CD8-positive, alpha-beta memory T cell (primary cell): ENCODE data around the gene NPAS3. TPM values are rescaled to one million over a fixed set of nuclear protein-coding genes. Genes with fewer than 3 reads are reported as not detected.

ENCODE experiments used
- CTCF ChIA-PET: fragments of 350-600 bp; sonication (Branson Sonifier 250); formaldehyde crosslinking; loops from one replicate; lab custom pipeline; 2021; ENCODE audit warnings: antibody characterized with exemption; lab: Charles Lee
- POLR2A ChIA-PET: fragments of 350-600 bp; sonication (Branson Sonifier 250); formaldehyde crosslinking; loops from one replicate; lab custom pipeline; 2021; ENCODE audit warnings: antibody characterized with exemption; lab: Charles Lee
- DNase-seq, 5 donors: peaks; one replicate each; pipeline versions ENCODE4 v3.0.0 to v3.0.0-alpha.2; 2020 to 2022; ENCODE audit warnings: mixed read lengths in 1 of 5
- H3K27ac ChIP-seq: one replicate; pipeline ENCODE4 v1.7.0; 2013; ENCODE audit warnings: low read depth, mild to moderate bottlenecking, low read length, moderate library complexity
- H3K27me3 ChIP-seq: 2 replicates; pipeline ENCODE4 v1.7.0; 2013; ENCODE audit warnings: low read length, mild to moderate bottlenecking; ENCODE audit not compliant: insufficient read depth, poor library complexity, severe bottlenecking
- H3K36me3 ChIP-seq: 2 replicates; pipeline ENCODE4 v1.7.0; 2013; ENCODE audit warnings: mild to moderate bottlenecking, low read length, moderate library complexity; ENCODE audit not compliant: insufficient read depth
- H3K4me1 ChIP-seq: 2 replicates; pipeline ENCODE4 v1.7.0; 2013; ENCODE audit warnings: mild to moderate bottlenecking, low read length, moderate library complexity; ENCODE audit not compliant: insufficient read depth
- H3K4me3 ChIP-seq: 2 replicates; pipeline ENCODE4 v1.7.0; 2013; ENCODE audit warnings: mild to moderate bottlenecking, low read length
- H3K9me3 ChIP-seq: 2 replicates; pipeline ENCODE4 v1.7.0; 2013; ENCODE audit warnings: mild to moderate bottlenecking, low read length
- H3K27ac Mint-ChIP-seq, 8 donors: one replicate each; pipeline ENCODE4 v1.8.0; 2020 to 2021; ENCODE audit warnings: mixed read lengths in 8 of 8, mild to moderate bottlenecking in 6 of 8, inconsistent platforms in 3 of 8, moderate library complexity in 3 of 8
- H3K27me3 Mint-ChIP-seq, 2 donors: one replicate each; pipeline ENCODE4 v1.8.0; 2020 to 2021; ENCODE audit warnings: mixed read lengths in 2 of 2, mild to moderate bottlenecking in 1 of 2, moderate library complexity in 1 of 2
- H3K36me3 Mint-ChIP-seq, 3 donors: one replicate each; pipeline ENCODE4 v1.8.0; 2020 to 2021; ENCODE audit warnings: mixed read lengths in 3 of 3, inconsistent platforms in 1 of 3, mild to moderate bottlenecking in 1 of 3
- H3K4me1 Mint-ChIP-seq, 3 donors: one replicate each; pipeline ENCODE4 v1.8.0; 2020 to 2021; ENCODE audit warnings: mixed read lengths in 3 of 3, inconsistent platforms in 1 of 3, mild to moderate bottlenecking in 1 of 3
- H3K4me3 Mint-ChIP-seq, 7 donors: one replicate each; pipeline ENCODE4 v1.8.0; 2020 to 2021; ENCODE audit warnings: mixed read lengths in 7 of 7, mild to moderate bottlenecking in 6 of 7, moderate library complexity in 4 of 7, inconsistent platforms in 2 of 7
- H3K9me3 Mint-ChIP-seq, 5 donors: one replicate each; pipeline ENCODE4 v1.8.0; 2020 to 2022; ENCODE audit warnings: mixed read lengths in 5 of 5, mild to moderate bottlenecking in 3 of 5, moderate library complexity in 2 of 5, inconsistent platforms in 1 of 5
- polyA plus RNA-seq: library from polyadenylated mRNA; unstranded; fragments of 300-500 nt; fragmentation: Illumina TruSeq; gene quantifications from one replicate; pipeline ENCODE4 v1.2.3, GENCODE V29; 2021
- total RNA-seq, 2 experiments: library from RNA; stranded (reverse); gene quantifications; one replicate each; pipeline ENCODE4 v1.2.3, GENCODE V29; 2021

Gene NPAS3
- total and polyA plus RNA-seq, 3 experiments from 2014 or later, result not detected

DNA sequence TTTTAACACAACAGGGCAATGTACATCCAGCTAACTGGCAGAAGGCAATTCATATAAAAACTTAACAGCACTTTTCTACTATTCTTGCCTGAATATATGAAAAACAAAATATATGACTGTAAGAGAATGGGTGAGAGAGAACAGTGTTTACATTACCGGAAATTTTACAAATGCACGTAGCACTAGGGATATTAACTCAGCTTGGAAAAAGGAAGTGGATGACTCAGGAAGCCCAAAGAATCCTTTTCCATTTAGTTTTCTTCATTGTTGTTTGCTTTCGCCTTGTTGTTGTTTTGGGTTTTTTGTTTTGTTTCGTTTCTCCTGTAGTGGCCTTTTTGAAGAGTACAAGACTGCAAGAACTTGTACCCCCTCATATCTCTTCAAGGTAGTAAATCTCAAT lies 716.7 kb downstream of the NPAS3 start:
- CTCF ChIA-PET, result no interaction called here
- H3K27ac ChIP-seq, result no peak overlapping the region
- H3K4me3 ChIP-seq, result no peak overlapping the region
- H3K36me3 ChIP-seq, result no peaks in the 10 kb centered on the region
- H3K27ac Mint-ChIP-seq, result no peak overlapping the region
- H3K9me3 Mint-ChIP-seq, result peaks cover 0 to 7% (median 0%) of the 10 kb centered on the region in 5 donors
- no peak overlapping the region for H3K4me3 Mint-ChIP-seq
- no peaks in the 10 kb centered on the region for H3K9me3 ChIP-seq
- H3K27me3 ChIP-seq, result no peaks in the 10 kb centered on the region
- no peak for DNase-seq
- no peaks in the 10 kb centered on the region for H3K4me1 ChIP-seq
- peaks cover 0 to 3% of the 10 kb centered on the region in 2 donors for H3K27me3 Mint-ChIP-seq
- no peaks in the 10 kb centered on the region for H3K36me3 Mint-ChIP-seq
- POLR2A ChIA-PET, result no interaction called here
- no peaks in the 10 kb centered on the region for H3K4me1 Mint-ChIP-seq

DNA sequence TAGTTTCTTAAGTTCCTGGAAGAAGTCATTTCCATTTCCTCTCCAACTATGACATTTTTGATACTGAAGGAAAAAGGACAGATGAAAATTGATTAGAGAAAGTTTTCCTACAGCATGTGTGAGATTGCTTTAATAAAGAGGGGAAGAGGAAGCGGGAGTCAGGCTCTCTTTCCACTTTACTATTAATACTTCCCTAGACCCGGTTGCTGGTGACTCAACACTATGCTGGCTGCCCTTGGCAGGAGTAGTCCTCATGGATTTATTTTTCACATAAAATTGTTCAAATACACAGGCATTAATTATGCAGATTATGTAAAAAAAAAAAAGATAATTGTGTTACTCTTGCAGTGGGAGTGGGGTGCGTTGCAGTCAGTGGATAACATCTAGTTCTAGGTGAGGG lies 718.8 kb downstream of the NPAS3 start:
- Histone ChIP-seq H3K27me3 (no peaks in the 10 kb centered on the region), H3K4me3 (no peak overlapping the region), H3K9me3 (no peaks in the 10 kb centered on the region), H3K36me3 (no peaks in the 10 kb centered on the region), H3K27ac (no peak overlapping the region), H3K4me1 (no peaks in the 10 kb centered on the region)
- Mint-ChIP-seq H3K4me3 (no peak overlapping the region), H3K4me1 (no peaks in the 10 kb centered on the region), H3K27ac (no peak overlapping the region), H3K36me3 (no peaks in the 10 kb centered on the region), H3K27me3 (peaks cover 0 to 3% of the 10 kb centered on the region in 2 donors), H3K9me3 (peaks cover 0 to 7% (median 0%) of the 10 kb centered on the region in 5 donors)
- ChIA-PET CTCF (no interaction called here), POLR2A (no interaction called here)
- DNase-seq, result no peak

DNA sequence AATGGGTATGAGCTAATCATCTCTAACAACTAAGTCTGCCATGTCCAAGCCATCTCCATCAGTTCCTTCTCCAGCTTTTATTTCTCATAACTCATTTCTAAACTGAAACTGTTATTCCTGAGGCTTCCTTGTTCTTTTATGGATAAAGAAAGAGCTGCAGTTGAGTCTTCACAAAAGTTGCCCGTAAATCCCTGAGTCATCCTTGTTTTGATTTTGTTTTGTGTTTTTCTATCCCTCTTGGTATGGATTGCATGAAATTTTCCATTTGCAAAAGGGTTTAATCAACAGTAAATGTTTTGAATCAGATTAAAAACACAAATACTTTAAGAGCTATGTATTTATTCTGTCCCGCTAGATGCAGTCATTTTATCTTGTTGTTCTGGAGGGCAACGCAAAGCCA lies 721.6 kb downstream of the NPAS3 start:
- Mint-ChIP-seq H3K9me3 (peaks cover 0 to 12% (median 6%) of the 10 kb centered on the region in 5 donors), H3K27ac (no peak overlapping the region), H3K27me3 (no peaks in the 10 kb centered on the region), H3K36me3 (no peaks in the 10 kb centered on the region), H3K4me1 (no peaks in the 10 kb centered on the region), H3K4me3 (no peak overlapping the region)
- no peak overlapping the region for H3K4me3 ChIP-seq
- no peaks in the 10 kb centered on the region for H3K9me3 ChIP-seq
- POLR2A ChIA-PET, result no interaction called here
- H3K36me3 ChIP-seq, result no peaks in the 10 kb centered on the region
- no peaks in the 10 kb centered on the region for H3K27me3 ChIP-seq
- no peaks in the 10 kb centered on the region for H3K4me1 ChIP-seq
- DNase-seq, result no peak
- CTCF ChIA-PET, result no interaction called here
- no peak overlapping the region for H3K27ac ChIP-seq

DNA sequence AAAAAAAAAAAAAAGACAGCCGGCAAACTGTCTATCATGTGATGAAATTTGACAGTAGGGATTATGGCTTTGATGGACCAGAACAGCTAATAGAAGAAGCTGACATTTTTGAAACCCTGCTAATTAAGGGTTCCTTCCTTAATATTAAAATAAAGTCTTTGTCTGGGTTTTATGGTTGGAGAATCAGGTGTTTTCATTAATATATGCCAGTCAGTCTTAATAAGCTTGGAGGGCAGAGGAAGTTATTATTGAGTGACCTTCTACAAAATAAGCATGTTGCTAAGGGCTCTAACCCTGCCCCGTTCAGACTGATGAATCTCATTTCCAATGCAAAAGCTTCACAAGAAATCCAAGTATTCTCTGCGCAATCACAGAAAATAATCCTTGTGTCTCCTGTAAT lies 722.4 kb downstream of the NPAS3 start:
- Histone ChIP-seq H3K27me3 (no peaks in the 10 kb centered on the region), H3K4me1 (no peaks in the 10 kb centered on the region), H3K36me3 (no peaks in the 10 kb centered on the region), H3K4me3 (no peak overlapping the region), H3K27ac (no peak overlapping the region), H3K9me3 (no peaks in the 10 kb centered on the region)
- no peaks in the 10 kb centered on the region for H3K36me3 Mint-ChIP-seq
- H3K27ac Mint-ChIP-seq, result no peak overlapping the region
- peaks cover 0 to 12% (median 6%) of the 10 kb centered on the region in 5 donors for H3K9me3 Mint-ChIP-seq
- ChIA-PET POLR2A (no interaction called here), CTCF (no interaction called here)
- H3K27me3 Mint-ChIP-seq, result no peaks in the 10 kb centered on the region
- DNase-seq, result no peak
- no peak overlapping the region for H3K4me3 Mint-ChIP-seq
- no peaks in the 10 kb centered on the region for H3K4me1 Mint-ChIP-seq

DNA sequence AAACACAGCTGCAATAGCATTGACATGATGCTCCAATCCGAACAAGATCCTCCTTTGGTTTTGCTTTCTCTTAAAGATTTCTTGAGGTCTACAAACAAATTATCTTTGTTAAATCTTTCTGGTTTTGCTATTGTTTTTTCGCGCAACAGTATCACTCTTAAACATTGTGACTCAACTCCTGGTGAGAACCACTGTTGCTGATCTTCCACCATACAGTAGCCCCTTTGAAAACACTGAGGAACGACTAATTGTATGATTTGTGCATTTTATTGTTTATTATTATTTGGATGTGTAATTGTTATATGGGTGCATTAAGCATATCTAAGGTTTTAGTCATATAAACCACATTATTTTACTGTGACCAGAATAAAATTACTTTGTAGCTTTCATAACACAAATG lies 729.4 kb downstream of the NPAS3 start:
- Histone ChIP-seq H3K4me3 (no peak overlapping the region), H3K27me3 (no peaks in the 10 kb centered on the region), H3K36me3 (no peaks in the 10 kb centered on the region), H3K4me1 (no peaks in the 10 kb centered on the region), H3K9me3 (peaks cover 4% of the 10 kb centered on the region), H3K27ac (no peak overlapping the region)
- H3K27ac Mint-ChIP-seq, result no peak overlapping the region
- no peaks in the 10 kb centered on the region for H3K4me1 Mint-ChIP-seq
- ChIA-PET CTCF (no interaction called here), POLR2A (no interaction called here)
- H3K36me3 Mint-ChIP-seq, result no peaks in the 10 kb centered on the region
- DNase-seq, result no peak
- H3K4me3 Mint-ChIP-seq, result no peak overlapping the region
- H3K9me3 Mint-ChIP-seq, result peaks cover 0 to 5% (median 2%) of the 10 kb centered on the region in 5 donors
- no peaks in the 10 kb centered on the region for H3K27me3 Mint-ChIP-seq

DNA sequence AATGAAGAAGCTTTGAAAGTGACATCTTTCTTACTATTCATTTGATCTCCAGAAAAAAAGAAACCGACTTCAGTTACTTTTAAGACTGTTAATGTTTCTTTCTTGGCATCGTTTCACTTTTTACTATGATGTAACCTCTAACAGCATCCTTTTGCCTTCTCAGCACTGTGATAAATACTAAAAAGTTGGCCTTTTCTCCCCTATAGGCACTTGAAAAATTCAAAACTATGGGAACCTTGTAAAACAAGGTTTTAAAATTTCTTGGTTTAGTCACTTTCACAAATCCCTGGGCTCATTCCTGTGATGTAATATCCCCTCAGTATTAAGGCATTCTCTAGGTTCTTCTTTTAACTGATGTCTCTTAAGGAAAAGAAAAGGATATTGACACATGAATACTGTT lies 730.4 kb downstream of the NPAS3 start:
- CTCF ChIA-PET, result no interaction called here
- POLR2A ChIA-PET, result no interaction called here
- Mint-ChIP-seq H3K4me1 (no peaks in the 10 kb centered on the region), H3K9me3 (peaks cover 0 to 2% (median 0%) of the 10 kb centered on the region in 5 donors), H3K27me3 (no peaks in the 10 kb centered on the region), H3K36me3 (no peaks in the 10 kb centered on the region), H3K27ac (no peak overlapping the region), H3K4me3 (no peak overlapping the region)
- no peak overlapping the region for H3K4me3 ChIP-seq
- DNase-seq, result no peak
- no peaks in the 10 kb centered on the region for H3K36me3 ChIP-seq
- H3K27ac ChIP-seq, result no peak overlapping the region
- H3K4me1 ChIP-seq, result no peaks in the 10 kb centered on the region
- no peaks in the 10 kb centered on the region for H3K27me3 ChIP-seq
- H3K9me3 ChIP-seq, result peaks cover 4% of the 10 kb centered on the region

DNA sequence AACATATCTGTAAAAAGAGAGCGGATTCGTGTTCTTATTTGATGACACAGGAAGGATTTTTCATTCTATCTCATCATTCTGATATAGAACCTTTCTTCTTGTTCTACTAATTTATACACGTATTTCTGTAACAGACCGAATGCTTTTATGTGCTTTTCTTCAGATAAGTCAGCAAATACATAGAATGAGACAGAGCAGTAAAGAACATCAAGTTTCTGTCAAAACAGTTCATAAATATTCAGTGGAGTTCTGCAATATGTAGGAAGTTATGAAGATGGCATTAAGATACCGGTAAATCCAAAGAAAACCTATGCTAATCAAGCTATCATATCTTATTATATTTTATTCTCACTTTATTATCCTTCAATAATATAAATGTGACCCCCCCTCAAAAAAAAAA lies 731.6 kb downstream of the NPAS3 start:
- H3K4me3 ChIP-seq, result no peak overlapping the region
- no peaks in the 10 kb centered on the region for H3K36me3 Mint-ChIP-seq
- no peaks in the 10 kb centered on the region for H3K27me3 Mint-ChIP-seq
- no peaks in the 10 kb centered on the region for H3K27me3 ChIP-seq
- H3K4me1 Mint-ChIP-seq, result no peaks in the 10 kb centered on the region
- no peak overlapping the region for H3K27ac ChIP-seq
- ChIA-PET POLR2A (no interaction called here), CTCF (no interaction called here)
- peaks cover 4% of the 10 kb centered on the region for H3K9me3 ChIP-seq
- H3K4me1 ChIP-seq, result no peaks in the 10 kb centered on the region
- no peak overlapping the region for H3K27ac Mint-ChIP-seq
- peaks cover 0 to 2% (median 0%) of the 10 kb centered on the region in 5 donors for H3K9me3 Mint-ChIP-seq
- H3K36me3 ChIP-seq, result no peaks in the 10 kb centered on the region
- no peak overlapping the region for H3K4me3 Mint-ChIP-seq
- DNase-seq, result no peak

DNA sequence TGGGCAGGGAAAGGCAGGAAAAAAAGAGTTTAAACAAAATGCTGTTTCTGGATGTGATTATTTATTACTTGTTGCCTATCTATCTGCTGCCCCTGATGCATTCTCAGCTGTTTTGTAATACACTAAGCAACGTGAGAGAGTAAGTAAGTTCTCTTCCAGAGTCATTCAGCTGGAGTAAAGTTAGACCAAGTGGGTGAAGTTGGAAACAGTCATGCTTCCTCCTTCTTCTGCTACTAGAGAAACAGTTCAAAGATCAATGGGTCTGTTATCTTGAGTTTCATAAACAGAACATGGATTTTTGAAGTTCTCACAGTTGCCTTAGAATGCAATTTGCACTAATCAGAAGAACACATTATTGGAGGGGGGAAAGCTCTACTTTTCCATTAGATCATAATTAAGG lies 732.9 kb downstream of the NPAS3 start:
- DNase-seq, result no peak
- Histone ChIP-seq H3K9me3 (peaks cover 4% of the 10 kb centered on the region), H3K27ac (no peak overlapping the region), H3K27me3 (no peaks in the 10 kb centered on the region), H3K36me3 (no peaks in the 10 kb centered on the region), H3K4me1 (no peaks in the 10 kb centered on the region), H3K4me3 (no peak overlapping the region)
- Mint-ChIP-seq H3K4me1 (no peaks in the 10 kb centered on the region), H3K9me3 (peaks cover 0 to 2% (median 0%) of the 10 kb centered on the region in 5 donors), H3K4me3 (no peak overlapping the region), H3K36me3 (no peaks in the 10 kb centered on the region), H3K27me3 (no peaks in the 10 kb centered on the region), H3K27ac (no peak overlapping the region)
- CTCF ChIA-PET, result no interaction called here
- POLR2A ChIA-PET, result no interaction called here

DNA sequence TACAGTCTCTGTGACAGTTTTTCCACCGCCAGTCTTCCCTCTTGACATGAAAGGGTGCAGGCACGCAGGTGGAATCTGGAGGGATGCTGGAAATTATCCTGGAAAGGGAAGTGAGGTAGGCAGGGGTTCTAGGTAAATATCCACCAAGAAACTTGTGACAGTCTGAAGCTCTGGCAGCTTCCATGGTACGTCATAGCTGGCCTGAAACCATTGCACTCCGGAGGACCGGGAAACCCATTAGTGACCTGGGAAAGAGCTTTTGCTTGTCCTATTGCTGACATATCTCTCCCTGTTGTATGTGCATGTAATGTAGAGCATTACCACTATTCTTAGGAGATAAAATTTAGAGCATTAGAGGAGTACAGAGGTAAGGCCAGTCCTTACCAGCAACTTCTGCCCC lies 736.2 kb downstream of the NPAS3 start:
- Histone ChIP-seq H3K4me3 (no peak overlapping the region), H3K4me1 (no peaks in the 10 kb centered on the region), H3K27me3 (no peaks in the 10 kb centered on the region), H3K36me3 (no peaks in the 10 kb centered on the region), H3K27ac (no peak overlapping the region), H3K9me3 (no peaks in the 10 kb centered on the region)
- DNase-seq, result no peak
- H3K27ac Mint-ChIP-seq, result no peak overlapping the region
- no peaks in the 10 kb centered on the region for H3K4me1 Mint-ChIP-seq
- H3K27me3 Mint-ChIP-seq, result no peaks in the 10 kb centered on the region
- POLR2A ChIA-PET, result no interaction called here
- peaks cover 0 to 3% (median 0%) of the 10 kb centered on the region in 5 donors for H3K9me3 Mint-ChIP-seq
- H3K36me3 Mint-ChIP-seq, result no peaks in the 10 kb centered on the region
- H3K4me3 Mint-ChIP-seq, result no peak overlapping the region
- CTCF ChIA-PET, result no interaction called here
